K562 (cell line): ENCODE data around the gene SYNPO. TPM values are rescaled to one million over a fixed set of nuclear protein-coding genes. Genes with fewer than 3 reads are reported as not detected.

Experiments used
- BCOR ChIP-seq: fragments of 450-650 bp; IDR thresholded peaks from 2 replicates; pipeline ENCODE4 v1.6.1; 2016
- BDP1 ChIP-seq: IDR thresholded peaks from 3 replicates; pipeline ENCODE4 v1.6.1; 2011; ENCODE audit not compliant: insufficient read length, insufficient read depth
- CXXC5 ChIP-seq: fragments of 250-450 bp; sonication (Bioruptor Pico); IDR thresholded peaks from 2 replicates; pipeline ENCODE4 v1.8.0; 2022; ENCODE audit warnings: inconsistent platforms, mild to moderate bottlenecking, moderate library complexity
- EP300 ChIP-seq: IDR thresholded peaks from 2 replicates; pipeline ENCODE4 v1.6.1; 2012; ENCODE audit warnings: low read length, improper control_type of control experiment
- GATA2 ChIP-seq: sonication (generic); formaldehyde crosslinking; IDR thresholded peaks from 2 replicates; pipeline ENCODE4 v1.4.0; 2020; ENCODE audit warnings: mild to moderate bottlenecking, missing genetic modification reagents
- HSF4 ChIP-seq: fragments of 250-450 bp; sonication (Bioruptor Pico); IDR thresholded peaks from 2 replicates; pipeline ENCODE4 v2.1.2; 2022; ENCODE audit warnings: mild to moderate bottlenecking, moderate library complexity, borderline replicate concordance
- KDM1A ChIP-seq, 2 experiments: fragments of 450-650 bp; IDR thresholded peaks; 2 replicates each; pipeline ENCODE4 v1.6.1; 2016; ENCODE audit warnings: mild to moderate bottlenecking in 2 of 2
- KDM2B ChIP-seq: fragments of 250-450 bp; sonication (Bioruptor Pico); IDR thresholded peaks from 2 replicates; pipeline ENCODE4 v1.8.0; 2021; ENCODE audit warnings: mild to moderate bottlenecking, moderate library complexity
- MTA2 ChIP-seq: fragments of 450-650 bp; IDR thresholded peaks from 2 replicates; pipeline ENCODE4 v1.6.1; 2016; ENCODE audit warnings: low read depth
- NEUROD1 ChIP-seq: fragments of 150-350 bp; IDR thresholded peaks from 2 replicates; pipeline ENCODE4 v1.6.1; 2014; ENCODE audit warnings: borderline replicate concordance, low read length, low read depth; ENCODE audit not compliant: partially characterized antibody
- NFIX ChIP-seq: fragments of 250-450 bp; sonication (Bioruptor Pico); IDR thresholded peaks from 2 replicates; pipeline ENCODE4 v1.4.0; 2020; ENCODE audit warnings: low read depth, mild to moderate bottlenecking, moderate library complexity
- NFXL1 ChIP-seq: fragments of 450-650 bp; formaldehyde crosslinking; IDR thresholded peaks from 2 replicates; pipeline ENCODE4 v1.4.0; 2021; ENCODE audit warnings: mild to moderate bottlenecking
- NR3C1 ChIP-seq: sonication (generic); formaldehyde crosslinking; IDR thresholded peaks from 2 replicates; pipeline ENCODE4 v1.8.1; 2022; ENCODE audit warnings: missing genetic modification reagents
- SOX6 ChIP-seq: fragments of 450-650 bp; IDR thresholded peaks from 2 replicates; pipeline ENCODE4 v1.6.1; 2014; ENCODE audit warnings: mild to moderate bottlenecking
- SRSF1 ChIP-seq: fragments of 200-400 bp; formaldehyde crosslinking; IDR thresholded peaks from 2 replicates; pipeline ENCODE4 v1.6.1; 2017; ENCODE audit warnings: mild to moderate bottlenecking, low read depth, low read length, moderate library complexity
- STAT6 ChIP-seq: sonication (generic); formaldehyde crosslinking; IDR thresholded peaks from 2 replicates; pipeline ENCODE4 v1.8.1; 2023; ENCODE audit warnings: mild to moderate bottlenecking, missing genetic modification reagents
- TBP ChIP-seq: optimal IDR thresholded peaks from 2 replicates; pipeline ENCODE3; 2011; ENCODE audit warnings: low read depth, low read length, improper control_type of control experiment
- TRIM24 ChIP-seq, 2 experiments: fragments of 450-650 bp; IDR thresholded peaks; 2 replicates each; pipeline ENCODE4 v1.6.1; 2016
- TRIM25 ChIP-seq: fragments of 450-650 bp; IDR thresholded peaks from 2 replicates; pipeline ENCODE4 v1.7.0; 2016; ENCODE audit warnings: borderline replicate concordance
- ZBTB2 ChIP-seq: fragments of 450-650 bp; IDR thresholded peaks from 2 replicates; pipeline ENCODE4 v1.6.1; 2016; ENCODE audit warnings: antibody characterized with exemption
- ZNF436 ChIP-seq: fragments of 250-450, 450-650 bp; sonication (Bioruptor Pico); formaldehyde crosslinking; IDR thresholded peaks from 2 replicates; pipeline ENCODE4 v1.7.0; 2020; ENCODE audit warnings: mild to moderate bottlenecking
- polyA plus RNA-seq, 8 experiments: library from polyadenylated mRNA; depleted of rRNA in 4 of 8; stranded (reverse) in 5 of 8; unstranded in 3 of 8; fragments of >200 nt; fragmentation: Nextera tagmentation in 2 of 8; fragmentation: Illumina TruSeq in 1 of 8; extraction: Ambion mirVana in 2 of 8; extraction: Trizol in 1 of 8; gene quantifications; 2 replicates each; pipeline versions ENCODE4 v1.2.1 to v1.2.3, GENCODE V29; 2011 to 2014; ENCODE audit warnings: inconsistent platforms in 1 of 8, missing spikeins in 1 of 8
- total RNA-seq, 7 experiments: library from RNA; depleted of rRNA in 6 of 7; stranded (reverse); fragments of >200 nt in 6 of 7; fragmentation: Illumina TruSeq in 2 of 7; extraction: Trizol in 2 of 7; gene quantifications; 2 replicates each; pipeline versions ENCODE4 v1.2.1 to v1.2.3, GENCODE V29; 2011 to 2021; ENCODE audit warnings: low replicate concordance in 1 of 7
- TF ChIP-seq, protein P1 (sequence below): fragments of 250-450 bp; sonication (Bioruptor Pico); IDR thresholded peaks from 2 replicates; pipeline ENCODE4 v1.8.0; 2021; ENCODE audit warnings: moderate library complexity, mild to moderate bottlenecking, inconsistent platforms
- TF ChIP-seq, protein P2 (sequence below): sonication (generic); formaldehyde crosslinking; IDR thresholded peaks from 2 replicates; pipeline ENCODE4 v1.8.0; 2022; ENCODE audit warnings: missing genetic modification reagents, mild to moderate bottlenecking, borderline replicate concordance

Gene SYNPO
- total and polyA plus RNA-seq, 9 of the 15 experiments (the other 6 are each of a cell fraction or from before 2014, with no cell fraction given), result 0.01 to 0.31 (median 0.03) TPM; not detected in 4

- TF ChIP-seq TRIM25, result no peak
- no peak for TF ChIP-seq NFIX (CRISPR knock-in tag)
- TF ChIP-seq MTA2, result peak; percentile 69
- peak in 1 of 2 experiments; percentile 18; a peak in 1 of 4 replicates for TF ChIP-seq KDM1A (IDR thresholded peaks at IDR 0.05)
- peak; percentile 55 to 62; a peak in 3 of 4 replicates for TF ChIP-seq TRIM24 (IDR thresholded peaks at IDR 0.05)
- peak; percentile 59; the same call in 1 of the 2 replicates for TF ChIP-seq GATA2 (CRISPR knock-in tag)
- TF ChIP-seq SRSF1, result no peak
- no peak for TF ChIP-seq ZBTB2
- TF ChIP-seq NR3C1 (CRISPR knock-in tag), result no peak
- TF ChIP-seq, protein P1, sequence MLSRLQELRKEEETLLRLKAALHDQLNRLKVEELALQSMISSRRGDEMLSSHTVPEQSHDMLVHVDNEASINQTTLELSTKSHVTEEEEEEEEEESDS, result no peak
- peak; percentile 84 for TF ChIP-seq BCOR
- TF ChIP-seq BDP1, result no peak
- peak; percentile 70 for TF ChIP-seq EP300
- no peak for TF ChIP-seq NEUROD1
- TF ChIP-seq, protein P2, sequence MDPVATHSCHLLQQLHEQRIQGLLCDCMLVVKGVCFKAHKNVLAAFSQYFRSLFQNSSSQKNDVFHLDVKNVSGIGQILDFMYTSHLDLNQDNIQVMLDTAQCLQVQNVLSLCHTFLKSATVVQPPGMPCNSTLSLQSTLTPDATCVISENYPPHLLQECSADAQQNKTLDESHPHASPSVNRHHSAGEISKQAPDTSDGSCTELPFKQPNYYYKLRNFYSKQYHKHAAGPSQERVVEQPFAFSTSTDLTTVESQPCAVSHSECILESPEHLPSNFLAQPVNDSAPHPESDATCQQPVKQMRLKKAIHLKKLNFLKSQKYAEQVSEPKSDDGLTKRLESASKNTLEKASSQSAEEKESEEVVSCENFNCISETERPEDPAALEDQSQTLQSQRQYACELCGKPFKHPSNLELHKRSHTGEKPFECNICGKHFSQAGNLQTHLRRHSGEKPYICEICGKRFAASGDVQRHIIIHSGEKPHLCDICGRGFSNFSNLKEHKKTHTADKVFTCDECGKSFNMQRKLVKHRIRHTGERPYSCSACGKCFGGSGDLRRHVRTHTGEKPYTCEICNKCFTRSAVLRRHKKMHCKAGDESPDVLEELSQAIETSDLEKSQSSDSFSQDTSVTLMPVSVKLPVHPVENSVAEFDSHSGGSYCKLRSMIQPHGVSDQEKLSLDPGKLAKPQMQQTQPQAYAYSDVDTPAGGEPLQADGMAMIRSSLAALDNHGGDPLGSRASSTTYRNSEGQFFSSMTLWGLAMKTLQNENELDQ (CRISPR knock-in tag), result no peak
- TF ChIP-seq SOX6, result peak; percentile 95
- TF ChIP-seq HSF4 (CRISPR knock-in tag), result no peak
- TF ChIP-seq TBP, result no peak
- TF ChIP-seq KDM2B (CRISPR knock-in tag), result no peak
- peak; percentile 84 for TF ChIP-seq CXXC5 (CRISPR knock-in tag)
- no peak for TF ChIP-seq ZNF436 (CRISPR knock-in tag)
- TF ChIP-seq NFXL1 (CRISPR knock-in tag), result no peak
- TF ChIP-seq STAT6, result no peak
Measured at GRCh38 chr5:150595466-150596031, 44.9 kb upstream of the SYNPO start (continued).
